ENCODE results near the gene HELZ. TPM values are rescaled to one million over a fixed set of nuclear protein-coding genes. Genes with fewer than 3 reads are reported as not detected.

Gene HELZ
- total RNA-seq, 1 experiment from 2014 or later = 49.8 TPM

GRCh38 chr17:67273900-67274299 is 28.9 kb upstream of the HELZ start:
- no peak overlapping the region for H3K56ac ChIP-seq (ENCODE audit: insufficient read length, low read depth, low read length)
- H3K36me3 Mint-ChIP-seq (ENCODE audit: insufficient read depth in 1 of 3, low read depth in 3 of 3) = no peaks in the 10 kb centered on the region

More at GRCh38 chr17:67273900-67274299, 28.9 kb upstream of the HELZ start:
- H2AFZ ChIP-seq (ENCODE audit: low read length) = no peak overlapping the region
- DNase-seq = no peak
- no peak overlapping the region for H3K9ac ChIP-seq (ENCODE audit: extremely low read depth, insufficient read length, low read length)
- H3K14ac ChIP-seq (ENCODE audit: insufficient read depth, low read length) = no peak overlapping the region
- no peaks in the 10 kb centered on the region for H3K27me3 Mint-ChIP-seq (ENCODE audit: low read depth)
- H4K5ac ChIP-seq (ENCODE audit: insufficient read length, low read depth, low read length) = no peak overlapping the region
- H3K4me3 Mint-ChIP-seq = no peak overlapping the region
- H3K23ac ChIP-seq (ENCODE audit: insufficient read length, low read depth, low read length) = no peak overlapping the region
- no peak overlapping the region for H2BK15ac ChIP-seq (ENCODE audit: low read depth, low read length)
- no peak overlapping the region for H2BK5ac ChIP-seq (ENCODE audit: insufficient read length, low read length)
- H3K23me2 ChIP-seq (ENCODE audit: insufficient read length, low read depth, low read length, poor library complexity, severe bottlenecking) = no peaks in the 10 kb centered on the region
- H3K4me1 ChIP-seq (ENCODE audit: insufficient read depth, low read length) = no peaks in the 10 kb centered on the region
- no peaks in the 10 kb centered on the region for H4K20me1 ChIP-seq (ENCODE audit: control insufficient read depth, insufficient read depth, insufficient read length)
- H3K4me2 ChIP-seq (ENCODE audit: insufficient read depth, insufficient read length, low read length) = no peak overlapping the region
- no peaks in the 10 kb centered on the region for H3K9me3 ChIP-seq (ENCODE audit: control insufficient read depth, low read depth, low read length)
- H3K4me1 Mint-ChIP-seq = peaks cover 0 to 6% of the 10 kb centered on the region in 2 experiments; a peak in 1 of 4 replicates
- H4K8ac ChIP-seq (replicated peaks; ENCODE audit: insufficient read length, low read depth, low read length) = no peak overlapping the region
- no peak overlapping the region for H2BK12ac ChIP-seq (ENCODE audit: insufficient read length, low read depth, low read length)
- no peak for TF ChIP-seq CTCF (conservative IDR thresholded peaks at IDR 0.05)
- no CpG with 5 or more reads among the region's 2 CpGs for WGBS (ENCODE audit: extremely low coverage, insufficient read length, low lambda C conversion rate)
- no peaks in the 10 kb centered on the region for H3K79me1 ChIP-seq (ENCODE audit: insufficient read depth, low read depth, low read length, poor library complexity, severe bottlenecking)
- H3K79me2 ChIP-seq (ENCODE audit: insufficient read depth, low read length) = no peaks in the 10 kb centered on the region
- H3K27ac ChIP-seq (ENCODE audit: insufficient read length, low read depth, low read length) = no peak overlapping the region
- H2BK20ac ChIP-seq (ENCODE audit: low read depth, low read length, poor library complexity, severe bottlenecking) = no peak overlapping the region
- H3K4ac ChIP-seq (ENCODE audit: low read depth, low read length) = no peak overlapping the region
- no peak overlapping the region for H3K27ac Mint-ChIP-seq
- H2BK120ac ChIP-seq (ENCODE audit: low read depth, low read length, poor library complexity, severe bottlenecking) = no peak overlapping the region
- H3T11ph ChIP-seq (ENCODE audit: low read length) = no peak overlapping the region
- H3K18ac ChIP-seq (ENCODE audit: insufficient read length, low read depth, low read length) = no peak overlapping the region
- H3K27me3 ChIP-seq (ENCODE audit: insufficient read depth, low read length) = no peaks in the 10 kb centered on the region
- H2AK5ac ChIP-seq (ENCODE audit: insufficient read length, low read length) = no peak overlapping the region
- H4K91ac ChIP-seq (ENCODE audit: insufficient read length, low read depth, low read length) = no peak overlapping the region
- no peaks in the 10 kb centered on the region; a peak in 1 of 5 replicates for H3K9me3 Mint-ChIP-seq

Data from H9 (cell line).